K562 (cell line): Measurements from ENCODE around the gene TLE7. TPM values are rescaled to one million over a fixed set of nuclear protein-coding genes. Genes with fewer than 3 reads are reported as not detected.

Source experiments
- ATAC-seq: fragments of 200-7000 bp; cut with Tn5 transposase; 3 replicates; pipeline ENCODE4 v1.9.1; 2020; ENCODE audit warnings: moderate library complexity
- BruUV-seq: library from RNA; stranded (reverse); fragments of 400-500 nt; replicated peaks from 2 replicates; lab custom pipeline; 2021; lab: Mats Ljungman, UMichigan
- CTCF ChIA-PET: fragments of 300-600 bp; formaldehyde crosslinking; extraction: SDS; loops from one replicate; lab custom pipeline; 2021; ENCODE audit warnings: low intra/inter-chr PET ratio; lab: Yijun Ruan, JAX
- POLR2A ChIA-PET: fragments of 300-600, 350-650 bp; sonication (Branson Sonifier 250); formaldehyde crosslinking; extraction: SDS; loops from one replicate; lab custom pipeline; 2021; ENCODE audit warnings: antibody characterized with exemption, inconsistent platforms; lab: Yijun Ruan, JAX
- DNase-seq, 4 experiments: peaks; one replicate each; pipeline versions ENCODE4 v3.0.0 to v3.0.0-alpha.2; 2011 to 2018; ENCODE audit warnings: low spot score in 3 of 4, mixed read lengths in 3 of 4; ENCODE audit errors: extremely low read depth in 1 of 4
- FAIRE-seq: peaks from 2 replicates; lab custom pipeline; 2011; peaks lifted over from hg19 to GRCh38; lab: Jason Lieb, UNC
- H2AFZ ChIP-seq: 2 replicates; pipeline ENCODE4 v1.6.0; 2011; ENCODE audit warnings: low read depth, low read length, control low read depth, inconsistent platforms
- H3K27ac ChIP-seq: fragments of 200-600 bp; 3 replicates; pipeline ENCODE4 v1.8.0; 2011; ENCODE audit warnings: low read depth, mild to moderate bottlenecking, control low read depth, inconsistent platforms, low read length, moderate library complexity, mixed read lengths; ENCODE audit errors: extremely low read depth
- H3K27me3 ChIP-seq, 2 experiments: fragments of 300-600 bp in 1 of 2; 2 replicates in 1 of 2; 3 replicates in 1 of 2; pipeline versions ENCODE4 v1.6.0 to v1.8.0; 2011; ENCODE audit warnings: inconsistent platforms in 2 of 2, low read length in 2 of 2, mild to moderate bottlenecking in 1 of 2, mixed read lengths in 1 of 2, moderate library complexity in 1 of 2; ENCODE audit not compliant: control insufficient read depth in 2 of 2, insufficient read depth in 2 of 2
- H3K36me3 ChIP-seq: fragments of 300-600 bp; 3 replicates; pipeline ENCODE4 v1.8.0; 2011; ENCODE audit warnings: mild to moderate bottlenecking, low read length, inconsistent platforms; ENCODE audit not compliant: control insufficient read depth, insufficient read depth
- H3K4me1 ChIP-seq, 2 experiments: fragments of 200-600 bp in 1 of 2; replicated peaks in 1 of 2; 2 replicates in 1 of 2; 3 replicates in 1 of 2; pipeline versions ENCODE4 v1.5.1 to v1.8.0; 2011; ENCODE audit warnings: inconsistent platforms in 2 of 2, low read length in 2 of 2, mild to moderate bottlenecking in 1 of 2, mixed read lengths in 1 of 2, moderate library complexity in 1 of 2; ENCODE audit not compliant: control insufficient read depth in 2 of 2, insufficient read depth in 2 of 2
- H3K4me2 ChIP-seq: 2 replicates; pipeline ENCODE4 v1.6.1; 2011; ENCODE audit warnings: low read length, control low read depth, inconsistent platforms, mixed read lengths; ENCODE audit not compliant: insufficient read depth
- H3K4me3 ChIP-seq: fragments of 200-600 bp; sonication (generic), shearing (Covaris generic); 2 replicates; pipeline ENCODE4 v1.5.1; 2016; ENCODE audit warnings: control low read depth, inconsistent platforms
- H3K79me2 ChIP-seq: fragments of 200-600 bp; 3 replicates; pipeline ENCODE4 v1.8.0; 2011; ENCODE audit warnings: low read length, inconsistent platforms; ENCODE audit not compliant: control insufficient read depth, insufficient read depth
- H3K9ac ChIP-seq, 2 experiments: 2 replicates each; pipeline versions ENCODE4 v1.6.0 to v1.6.1; 2011; ENCODE audit warnings: low read depth in 2 of 2, low read length in 2 of 2, control low read depth in 1 of 2, inconsistent platforms in 1 of 2, mild to moderate bottlenecking in 1 of 2, mixed read lengths in 1 of 2; ENCODE audit not compliant: insufficient read depth in 1 of 2
- H3K9me1 ChIP-seq: one replicate; pipeline ENCODE4 v1.6.0; 2011; ENCODE audit warnings: inconsistent platforms, mild to moderate bottlenecking, low read length, moderate library complexity; ENCODE audit not compliant: control insufficient read depth, insufficient read depth
- H3K9me3 ChIP-seq: replicated peaks from 2 replicates; pipeline ENCODE4 v1.5.1; 2011; ENCODE audit warnings: low read depth, low read length, inconsistent platforms; ENCODE audit not compliant: control insufficient read depth, insufficient read depth
- H4K20me1 ChIP-seq: replicated peaks from 2 replicates; pipeline ENCODE4 v1.6.1; 2011; ENCODE audit warnings: low read length, inconsistent platforms, mixed read lengths; ENCODE audit not compliant: control insufficient read depth, insufficient read depth
- ELF4 ChIP-seq: fragments of 450-650 bp; formaldehyde crosslinking; IDR thresholded peaks from 2 replicates; pipeline ENCODE4 v1.4.0; 2022; ENCODE audit warnings: missing genetic modification characterization
- MGA ChIP-seq: fragments of 450-650 bp; IDR thresholded peaks from 2 replicates; pipeline ENCODE4 v1.6.1; 2016; ENCODE audit warnings: mild to moderate bottlenecking, moderate library complexity
- RBM25 ChIP-seq: fragments of 200-400 bp; formaldehyde crosslinking; IDR thresholded peaks from 2 replicates; pipeline ENCODE4 v1.6.1; 2018; ENCODE audit warnings: low read length, low read depth, moderate library complexity; ENCODE audit not compliant: severe bottlenecking
- ZBTB7A ChIP-seq: IDR thresholded peaks from 2 replicates; pipeline ENCODE4 v1.6.1; 2011; ENCODE audit warnings: low read depth, mild to moderate bottlenecking, low read length, moderate library complexity, borderline replicate concordance; ENCODE audit not compliant: control insufficient read depth
- ZNF717 ChIP-seq: fragments of 250-450 bp; sonication (Bioruptor Pico); IDR thresholded peaks from 2 replicates; pipeline ENCODE4 v1.5.0; 2021
- WGBS: fragments of 100-300 bp; shearing (Covaris generic); methylation state at CpG from one replicate; pipeline ENCODE4 v1.1.6; 2016; ENCODE audit warnings: low coverage, mixed read lengths; ENCODE audit not compliant: insufficient coverage; ENCODE audit errors: missing lambda C conversion rate; 5-methylcytosine and 5-hydroxymethylcytosine counted together
- in situ Hi-C: fragments of 300-500 bp; cut with MboI; formaldehyde crosslinking; loops from 4 replicates; pipeline ENCODE4 v1.15.0; 2018; ENCODE audit warnings: inconsistent platforms, mixed read lengths
- intact Hi-C: fragments of 100-400 bp; cut with micrococcal nuclease; formaldehyde crosslinking; loops from 2 replicates; pipeline ENCODE4 v1.14.2; 2022
- polyA plus RNA-seq, 8 experiments: library from polyadenylated mRNA; depleted of rRNA in 4 of 8; stranded (reverse) in 5 of 8; unstranded in 3 of 8; fragments of >200 nt; fragmentation: Nextera tagmentation in 2 of 8; fragmentation: Illumina TruSeq in 1 of 8; extraction: Ambion mirVana in 2 of 8; extraction: Trizol in 1 of 8; gene quantifications; 2 replicates each; pipeline versions ENCODE4 v1.2.1 to v1.2.3, GENCODE V29; 2011 to 2014; ENCODE audit warnings: inconsistent platforms in 1 of 8, missing spikeins in 1 of 8
- total RNA-seq, 7 experiments: library from RNA; depleted of rRNA in 6 of 7; stranded (reverse); fragments of >200 nt in 6 of 7; fragmentation: Illumina TruSeq in 2 of 7; extraction: Trizol in 2 of 7; gene quantifications; 2 replicates each; pipeline versions ENCODE4 v1.2.1 to v1.2.3, GENCODE V29; 2011 to 2021; ENCODE audit warnings: low replicate concordance in 1 of 7

TLE7 gene
- total and polyA plus RNA-seq, 9 of the 15 experiments (the other 6 are each of a cell fraction or from before 2014, with no cell fraction given), result not detected

- CTCF ChIA-PET, result no interaction called here
- BruUV-seq, result no TSS peak
- WGBS, result 1% methylated on average over 7 of the region's 7 CpGs
- FAIRE-seq, result no peak
- H3K79me2 ChIP-seq, result no peaks in the 10 kb centered on the region
- peaks cover 0 to 21% of the 10 kb centered on the region in 2 experiments; a peak in 3 of 5 replicates for H3K27me3 ChIP-seq
- no peaks in the 10 kb centered on the region for H3K36me3 ChIP-seq
- in situ Hi-C loops (no loop called here), intact Hi-C loops (no loop called here)
- no peaks in the 10 kb centered on the region; the same call in 1 of the 2 replicates for H4K20me1 ChIP-seq
- no peak for TF ChIP-seq ZNF717
- no peak for TF ChIP-seq MGA
- no peak for TF ChIP-seq ELF4 (CRISPR knock-in tag)
- no peak for TF ChIP-seq ZBTB7A
- TF ChIP-seq RBM25, result peak; percentile 77
- H2AFZ ChIP-seq, result no peak overlapping the region
- no peak overlapping the region for H3K27ac ChIP-seq
- POLR2A ChIA-PET, result interaction anchor here (0.7 kb wide), 1 partner anchor 63 kb away, joined by 3 read pairs; no protein-coding TSS in a partner anchor
- DNase-seq, result no peak
- H3K4me3 ChIP-seq, result no peak overlapping the region
- no peaks in the 10 kb centered on the region for H3K4me1 ChIP-seq
- no peak overlapping the region for H3K9ac ChIP-seq
- H3K4me2 ChIP-seq, result no peak overlapping the region
- ATAC-seq, result no peak
- no peaks in the 10 kb centered on the region for H3K9me3 ChIP-seq
- H3K9me1 ChIP-seq, result no peaks in the 10 kb centered on the region
These were observed 52.5 kb downstream of the TLE7 start for GRCh38 chr16:71389330-71389729.
